HG02763 (cell line): ENCODE data around the gene LMTK2.
"Not testable (repeated sequence)": the region's sequence is repeated elsewhere in the genome, so short reads cannot be mapped to it uniquely, and the experiment has no call there.

Experiments
- ATAC-seq: cut with Tn5 transposase; IDR thresholded peaks from one replicate; pipeline ENCODE4 v1.9.1; 2021; ENCODE audit warnings: mild to moderate bottlenecking, moderate library complexity; ENCODE audit not compliant: unreplicated experiment

The LMTK2 gene

DNA sequence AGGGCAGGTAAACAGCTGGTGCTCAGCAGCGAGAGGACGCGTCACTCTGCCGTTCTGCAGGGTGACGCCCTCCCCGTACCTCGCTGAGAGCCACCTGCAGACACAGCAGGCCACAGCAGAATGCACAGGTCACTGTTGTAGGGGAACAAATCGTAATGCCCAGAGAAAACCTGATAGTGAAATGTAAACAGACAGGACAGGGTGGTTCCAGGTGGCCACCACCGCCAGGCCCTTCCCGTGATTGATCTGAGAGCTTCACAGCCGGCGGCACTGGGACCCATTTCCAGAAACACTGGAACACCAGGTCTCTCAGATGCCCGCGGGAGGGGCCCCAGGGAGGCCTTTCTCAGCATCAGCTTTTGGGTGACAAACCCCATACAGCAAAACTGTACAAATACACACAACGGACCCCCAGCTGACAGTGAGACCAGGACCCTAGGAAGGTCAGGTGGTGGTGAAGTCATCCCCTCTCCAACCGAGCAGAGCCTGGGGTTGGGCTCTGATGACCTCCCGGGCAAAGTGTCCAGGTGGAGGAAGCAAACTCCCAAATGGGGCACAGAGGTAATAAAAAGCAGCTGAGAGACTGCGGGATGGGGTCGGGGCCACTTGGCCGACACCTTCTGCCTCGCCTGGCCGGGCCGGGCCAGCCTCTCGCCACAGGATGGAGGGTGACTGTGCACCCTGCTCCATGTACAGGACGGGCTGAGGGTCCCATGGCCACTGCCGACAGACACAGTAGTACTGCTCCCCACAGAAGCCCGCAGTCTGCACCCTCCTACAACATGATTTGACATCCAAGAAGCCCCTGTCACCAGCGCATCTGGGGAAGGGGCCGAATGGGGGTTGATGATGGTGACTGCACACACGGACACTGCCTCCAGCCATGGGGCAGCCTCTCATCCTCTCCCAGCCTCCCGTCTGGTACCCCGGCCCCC, 109.2 kb downstream of the LMTK2 start:
- ATAC-seq: no peak

DNA sequence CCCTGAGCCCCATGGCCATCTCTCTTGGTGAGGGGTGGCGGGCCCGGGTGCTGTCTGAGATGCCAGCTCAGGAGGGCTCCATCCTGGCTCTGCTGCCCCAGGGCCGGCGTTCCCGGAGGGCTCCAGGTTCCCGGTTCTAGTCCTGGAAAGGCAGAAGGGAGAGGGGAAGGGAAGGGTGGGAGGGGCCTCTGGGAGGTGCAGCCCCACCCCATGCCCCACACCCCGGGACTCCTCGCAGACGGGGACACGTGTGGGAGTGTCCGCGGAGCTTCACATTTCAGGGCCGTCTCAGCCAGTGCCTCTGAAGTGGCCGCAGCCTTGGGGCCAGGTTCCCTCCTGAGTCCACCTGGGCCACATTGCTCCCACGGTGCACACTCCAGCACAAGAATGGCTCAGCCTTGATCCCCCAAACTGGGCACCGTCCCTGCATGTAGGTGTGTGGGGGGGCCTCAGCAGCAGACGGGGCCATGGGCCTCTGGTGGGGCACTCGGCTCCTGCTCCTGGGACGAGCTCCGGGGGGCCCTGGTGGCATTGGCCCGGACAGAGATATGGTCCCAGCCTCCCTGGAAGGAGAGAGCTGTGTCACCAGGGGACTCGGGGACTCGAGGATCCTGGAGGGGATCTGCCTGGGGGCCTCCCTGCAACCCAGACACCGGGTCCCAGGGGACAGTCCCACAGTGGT, 110.4 kb downstream of the LMTK2 start:
- ATAC-seq: no peak

DNA sequence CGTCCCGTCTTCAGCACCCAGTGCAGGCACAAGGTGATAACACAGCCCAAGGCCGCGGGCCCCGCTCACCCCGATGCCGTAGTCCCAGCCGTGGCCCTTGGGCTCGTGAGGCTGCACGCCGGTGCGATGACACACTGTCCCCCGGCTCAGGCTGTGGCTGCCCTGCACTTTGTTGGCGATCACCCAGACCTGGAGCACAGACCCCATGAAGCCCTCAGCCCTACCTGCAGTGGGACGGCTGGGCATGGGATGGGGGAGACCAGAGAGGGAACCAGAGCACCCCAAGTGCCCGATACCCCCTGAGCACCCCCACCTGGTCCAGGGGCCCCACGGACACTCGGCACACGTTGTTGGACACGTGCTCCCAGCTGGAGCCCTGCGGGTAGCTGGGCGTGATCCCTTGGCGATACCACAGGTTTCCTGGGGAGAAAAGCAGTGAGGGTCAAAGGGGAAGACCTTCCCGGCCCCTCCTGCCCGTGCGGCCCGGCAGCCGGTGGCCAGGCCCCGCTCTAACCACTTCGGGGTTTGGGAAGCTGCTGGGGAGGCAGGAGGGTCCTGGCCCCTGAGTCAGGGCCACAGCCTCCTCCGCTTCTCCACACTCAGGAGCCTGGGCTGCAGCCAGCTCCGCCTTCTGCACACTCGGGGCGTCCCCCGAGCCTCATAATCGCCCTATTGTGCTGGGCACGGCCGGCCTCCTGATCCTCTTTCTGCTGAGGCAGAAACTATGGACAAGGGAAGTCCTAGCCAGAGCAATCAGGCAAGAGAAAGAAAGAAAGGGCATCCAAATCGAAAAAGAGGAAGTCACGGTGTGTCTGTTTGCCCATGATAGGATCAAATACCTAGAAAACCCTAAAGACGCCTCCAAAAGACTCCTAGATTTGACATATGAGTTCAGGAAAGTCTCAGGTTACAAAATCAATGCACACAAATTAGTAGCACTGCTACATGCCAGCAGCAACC, 111.2 kb downstream of the LMTK2 start:
- no peak for ATAC-seq

DNA sequence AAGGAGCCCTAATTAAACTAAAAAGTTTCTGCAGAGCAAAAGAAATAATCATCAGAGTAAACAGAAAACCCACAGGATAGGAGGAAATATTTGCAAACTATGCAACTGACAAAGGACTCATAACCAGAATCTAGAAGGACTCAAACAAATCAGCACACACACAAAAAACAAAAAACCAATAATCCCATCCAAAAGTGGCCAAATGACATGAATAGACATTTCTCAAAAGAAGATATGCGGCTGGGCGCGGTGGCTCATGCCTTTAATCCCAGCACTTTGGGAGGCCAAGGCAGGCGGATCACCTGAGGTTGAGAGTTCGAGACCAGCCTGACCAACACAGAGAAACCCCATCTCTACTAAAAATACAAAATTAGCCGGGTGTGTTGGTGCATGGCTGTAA, 112.7 kb downstream of the LMTK2 start:
- ATAC-seq: not testable (repeated sequence)

DNA sequence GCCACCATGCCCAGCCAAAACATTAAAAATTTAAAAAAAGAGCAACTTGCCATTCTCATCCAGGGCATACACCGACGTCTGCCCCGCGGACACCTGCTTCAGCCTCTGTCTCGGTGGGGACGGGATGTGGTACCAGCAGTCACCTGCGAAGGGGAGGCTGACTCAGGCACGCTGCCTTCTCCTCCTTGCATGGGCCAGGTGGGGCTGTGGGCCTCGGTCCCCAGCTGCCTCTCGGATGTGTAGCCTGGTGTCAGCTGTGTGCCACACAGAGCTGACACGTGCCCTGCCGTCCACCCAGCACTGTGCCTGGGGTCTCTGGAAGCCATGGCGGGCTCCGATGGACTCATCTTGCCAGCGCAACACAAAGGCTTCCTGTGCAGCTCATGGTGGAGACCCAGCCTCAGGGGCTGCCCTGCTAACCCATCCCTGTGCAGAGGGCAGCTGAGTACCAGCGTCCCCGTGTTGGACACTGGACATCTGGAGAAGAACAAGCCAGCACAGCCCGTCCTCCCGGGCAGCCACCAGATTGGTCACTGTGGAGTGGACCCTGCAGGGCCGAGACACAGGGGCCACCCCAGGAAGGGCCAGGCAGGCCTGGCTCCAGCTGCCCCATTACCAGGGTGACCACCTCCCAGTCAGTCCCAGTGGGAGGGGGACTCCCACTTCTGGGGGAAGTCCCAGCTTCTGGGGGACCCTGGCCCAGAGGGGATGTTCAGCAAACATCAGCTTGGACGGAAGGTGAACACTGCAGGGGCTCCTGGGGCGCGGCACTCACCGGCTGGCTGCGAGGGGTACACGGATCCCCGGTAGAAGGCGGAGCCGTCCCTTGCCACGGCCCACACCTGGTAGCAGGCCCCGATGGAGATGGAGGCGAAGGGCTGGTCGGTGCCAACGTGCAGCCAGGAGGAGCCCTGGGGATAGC, 115.2 kb downstream of the LMTK2 start:
- ATAC-seq: no peak

DNA sequence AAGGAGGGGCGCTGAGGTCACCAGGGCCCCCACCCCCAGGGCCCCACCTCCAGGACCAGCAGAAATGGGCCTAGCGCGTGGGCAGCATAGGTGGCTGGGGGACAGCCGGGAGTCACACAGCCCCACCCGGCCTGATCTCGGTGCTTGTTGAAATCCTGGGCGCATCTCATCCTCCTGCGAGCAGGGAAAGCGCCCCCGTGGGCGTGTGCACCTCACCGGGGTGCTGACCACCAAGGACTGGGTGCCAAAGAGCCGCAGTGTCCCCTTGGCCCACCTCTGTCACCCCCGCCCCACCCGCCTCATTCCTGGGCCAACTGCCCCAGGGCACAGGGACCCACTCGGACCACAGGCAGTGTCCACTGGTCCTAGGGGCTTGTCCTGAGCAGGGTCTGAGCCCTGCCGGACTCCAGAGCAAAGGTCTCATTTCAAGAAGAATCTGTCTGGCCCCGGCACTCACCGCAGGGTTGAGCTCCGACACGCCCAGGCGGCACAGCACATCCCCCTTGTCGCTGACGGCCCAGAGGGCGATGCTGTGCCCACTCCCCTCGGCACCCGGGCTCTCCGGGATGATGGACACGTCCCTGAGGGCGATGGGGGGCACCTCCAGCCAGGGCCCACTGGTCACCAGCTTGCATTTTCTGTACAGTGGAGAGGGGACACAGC, 116.0 kb downstream of the LMTK2 start:
- no peak for ATAC-seq

DNA sequence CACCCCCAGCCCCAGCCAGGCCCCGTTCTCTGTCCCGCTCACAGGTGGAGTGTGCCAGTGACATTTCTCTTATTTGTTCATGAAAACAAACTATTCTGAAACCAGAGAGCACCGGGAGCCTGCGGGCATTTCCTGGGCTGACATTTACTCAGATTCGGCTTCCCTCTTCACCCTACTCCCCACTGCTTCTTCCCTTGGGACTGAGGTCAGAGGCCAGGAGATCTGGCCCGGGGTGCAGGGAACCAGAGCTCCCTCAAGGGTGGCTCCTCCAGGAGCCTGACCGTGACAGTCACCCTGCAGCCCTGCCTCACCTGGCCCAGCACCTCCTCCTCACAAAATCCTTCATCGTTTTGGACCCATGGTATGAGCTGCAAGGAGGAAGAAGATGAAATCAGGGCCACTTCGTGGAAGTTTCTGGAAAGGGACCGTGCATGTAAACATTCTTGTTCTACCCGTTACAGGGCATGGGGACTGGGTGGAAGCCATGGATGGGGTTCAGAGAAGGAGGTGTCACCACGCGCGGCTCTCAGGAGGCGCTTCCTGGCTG, 116.8 kb downstream of the LMTK2 start:
- no peak for ATAC-seq

DNA sequence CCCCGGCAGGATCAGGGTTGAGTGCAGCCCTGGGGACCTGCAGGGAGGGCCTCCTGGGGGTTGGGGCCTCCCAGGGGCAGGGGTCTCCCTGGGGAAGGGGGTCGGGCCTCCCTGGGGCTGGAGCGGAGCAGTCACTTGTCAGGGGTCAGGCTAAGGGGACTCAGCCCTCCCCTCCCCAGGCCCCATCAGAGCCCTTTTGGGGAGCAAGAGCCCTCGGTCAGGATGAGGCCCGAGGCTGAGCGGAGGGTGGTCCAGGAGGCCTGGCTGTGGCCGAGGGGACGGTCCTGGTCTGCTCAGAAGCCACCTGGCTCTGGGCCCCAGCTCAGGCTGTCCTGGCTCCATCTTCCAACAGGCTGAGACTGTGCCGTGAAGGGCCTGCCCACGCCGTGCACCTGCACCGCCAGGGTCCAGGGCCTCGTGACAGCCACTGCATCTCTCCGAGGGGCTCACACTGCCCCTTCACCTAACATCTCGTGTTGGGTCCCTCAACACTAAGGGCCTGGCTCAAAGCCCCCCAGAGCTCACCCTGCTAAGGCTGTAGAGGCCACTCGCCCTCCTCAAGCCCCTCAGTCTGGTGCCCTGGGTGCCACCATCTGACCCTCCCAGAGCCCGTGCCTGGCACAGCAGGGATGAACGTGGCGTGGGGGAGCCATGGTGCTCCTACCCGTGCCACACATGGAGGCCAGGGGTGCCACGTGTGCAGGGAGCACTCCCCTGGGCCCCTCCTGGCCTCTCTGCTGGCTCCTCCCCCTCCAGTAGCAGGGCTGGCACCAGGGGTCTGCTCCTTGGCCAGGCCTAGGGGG, 117.4 kb downstream of the LMTK2 start:
- ATAC-seq: no peak

DNA sequence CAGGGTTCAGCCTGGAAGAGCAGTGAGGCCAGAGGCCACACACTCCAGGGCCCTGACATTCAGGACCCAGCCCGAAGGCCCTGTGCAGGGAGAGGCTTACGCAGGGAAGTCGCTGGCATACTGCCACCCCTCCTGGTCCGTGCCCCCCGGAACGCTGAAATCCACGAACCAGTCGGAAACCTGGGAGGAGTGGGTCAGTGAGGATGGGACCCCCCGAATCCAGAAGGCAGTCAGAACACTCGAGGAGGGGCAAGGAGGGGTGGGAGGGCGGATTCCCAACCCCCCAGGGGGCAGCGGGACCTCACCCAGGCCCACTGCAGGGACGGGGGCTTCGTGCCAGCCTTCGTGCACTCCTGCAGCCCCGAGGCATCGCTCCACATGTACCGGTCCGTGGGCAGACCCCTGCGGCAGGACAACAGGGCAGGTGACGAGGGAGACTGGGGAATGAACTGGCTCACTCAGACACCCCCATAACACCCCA, 118.1 kb downstream of the LMTK2 start:
- no peak for ATAC-seq

DNA sequence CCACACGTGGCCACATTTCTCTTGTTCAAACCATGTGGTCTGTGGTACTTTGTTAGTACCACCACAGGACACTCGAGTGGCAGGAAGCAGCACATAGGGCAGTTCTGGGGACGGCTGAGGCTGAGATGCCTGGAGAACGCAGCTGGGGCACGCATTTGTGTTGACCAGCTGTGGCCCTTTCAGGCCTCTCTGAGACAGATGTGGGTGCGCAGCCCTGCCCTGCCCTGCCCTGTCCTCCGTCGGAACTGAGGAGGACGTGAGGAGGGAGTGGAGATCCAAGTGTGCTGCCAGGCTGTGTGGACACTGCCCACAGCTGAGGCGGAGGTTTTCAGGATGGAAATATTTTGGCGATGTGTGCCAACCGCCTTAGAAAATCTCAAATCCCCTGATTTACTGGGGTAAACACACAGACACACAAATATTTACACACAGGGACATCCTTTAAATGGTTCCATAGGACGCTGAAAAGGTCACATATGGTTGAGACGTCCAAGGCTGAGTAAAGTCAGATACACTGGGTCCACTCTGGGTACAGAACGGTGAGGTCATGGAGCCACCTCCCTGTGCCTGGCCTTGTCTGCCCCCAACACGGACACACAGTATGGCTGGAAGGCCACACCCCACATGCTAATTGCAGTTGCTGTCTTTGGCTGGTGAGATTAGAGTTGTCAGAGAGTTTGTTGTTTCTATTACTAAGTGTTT, 119.4 kb downstream of the LMTK2 start:
- no peak for ATAC-seq

DNA sequence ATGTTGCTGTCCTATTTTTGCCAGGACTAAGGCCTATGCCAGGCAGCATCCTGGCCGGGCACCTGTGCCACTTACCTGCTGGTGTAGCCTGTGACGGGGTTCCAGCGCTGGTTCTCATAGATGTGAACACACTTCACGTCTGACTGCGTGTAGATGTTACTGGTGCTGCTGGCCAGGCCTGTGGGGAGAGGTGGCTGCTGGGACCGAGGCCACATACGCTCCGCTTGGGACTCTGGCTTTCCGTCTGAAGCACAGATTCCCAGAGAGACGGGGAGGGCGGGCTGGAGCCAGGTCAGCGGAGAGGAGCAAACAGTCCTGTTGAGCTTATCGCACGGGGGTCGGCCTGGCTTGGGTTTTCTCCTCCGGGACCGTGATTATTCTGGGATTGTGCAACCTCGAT, 121.3 kb downstream of the LMTK2 start:
- ATAC-seq: no peak

DNA sequence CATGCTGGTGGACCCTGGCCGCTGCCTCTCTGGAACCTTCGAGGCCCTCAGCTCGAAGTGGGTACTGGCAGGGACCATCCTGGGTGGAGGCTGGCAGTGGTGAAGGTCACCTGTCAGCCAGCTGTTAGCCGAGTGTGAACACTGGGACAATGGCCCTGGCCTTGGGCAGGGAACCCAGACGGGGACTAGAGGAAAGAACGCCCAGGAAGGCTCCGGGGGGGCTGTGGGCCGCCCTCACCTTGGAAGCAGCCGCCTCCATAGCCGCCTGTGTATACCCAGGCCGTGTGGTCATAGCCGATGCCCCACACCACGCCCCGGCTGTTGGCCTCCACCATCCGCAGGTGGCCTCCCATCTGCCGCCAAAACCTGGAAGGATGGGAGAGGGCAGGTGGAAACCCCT, 122.1 kb downstream of the LMTK2 start:
- ATAC-seq: no peak

DNA sequence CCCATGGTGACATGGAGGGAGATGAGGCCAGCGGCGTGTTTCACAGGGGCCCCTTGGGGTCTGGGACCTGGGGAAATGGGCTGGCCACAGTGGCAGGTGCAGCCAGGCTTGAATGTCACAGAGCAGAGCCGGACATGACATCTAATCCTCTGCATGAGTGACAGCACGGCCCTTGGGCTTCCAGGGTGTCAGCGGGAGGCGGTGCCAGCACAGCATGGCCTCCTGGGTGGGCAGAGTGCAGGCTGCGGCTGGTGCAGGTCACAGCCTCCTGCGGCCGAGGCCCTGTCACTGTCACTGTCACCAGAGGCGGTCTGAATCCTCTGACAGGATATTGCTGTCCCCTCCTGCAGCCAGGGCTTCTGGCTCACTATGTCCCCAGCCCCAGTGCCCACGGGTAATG, 122.8 kb downstream of the LMTK2 start:
- ATAC-seq: no peak

DNA sequence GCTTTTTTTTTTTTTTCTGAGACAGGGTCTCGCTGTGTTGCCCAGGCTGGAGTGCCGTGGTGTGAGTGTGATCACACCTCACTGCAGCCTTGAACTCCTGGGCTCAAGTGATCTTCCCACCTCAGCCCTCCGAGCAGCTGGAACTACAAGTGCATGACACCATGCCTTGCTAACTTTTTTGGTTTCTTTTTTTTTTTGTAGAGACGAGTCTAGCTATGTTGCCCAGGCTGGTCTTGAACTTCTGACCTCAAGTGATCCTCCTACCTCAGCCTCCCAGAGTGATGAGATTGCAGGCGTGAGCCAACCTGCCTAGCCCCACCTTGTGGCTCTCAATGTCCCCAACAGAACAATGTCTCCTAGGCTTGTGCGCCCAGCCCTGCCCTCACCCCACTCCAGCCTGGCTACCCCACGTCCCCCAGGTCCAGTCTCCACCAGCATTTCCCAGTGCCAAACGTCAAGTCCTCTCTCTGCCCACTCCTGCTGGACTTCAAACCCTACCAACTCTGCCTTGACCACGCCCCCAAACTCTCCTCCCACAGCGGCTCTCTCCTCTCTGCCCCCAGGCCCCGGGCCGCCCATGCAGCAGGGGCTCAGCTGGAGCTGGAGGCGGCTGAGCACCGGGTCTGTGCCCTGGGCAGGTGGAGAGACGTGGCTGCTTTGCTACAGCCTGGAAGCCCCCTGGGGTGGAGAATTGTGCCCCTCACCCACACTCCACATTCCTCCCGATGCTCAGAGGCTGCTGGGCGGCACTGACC, 123.5 kb downstream of the LMTK2 start:
- no peak for ATAC-seq

DNA sequence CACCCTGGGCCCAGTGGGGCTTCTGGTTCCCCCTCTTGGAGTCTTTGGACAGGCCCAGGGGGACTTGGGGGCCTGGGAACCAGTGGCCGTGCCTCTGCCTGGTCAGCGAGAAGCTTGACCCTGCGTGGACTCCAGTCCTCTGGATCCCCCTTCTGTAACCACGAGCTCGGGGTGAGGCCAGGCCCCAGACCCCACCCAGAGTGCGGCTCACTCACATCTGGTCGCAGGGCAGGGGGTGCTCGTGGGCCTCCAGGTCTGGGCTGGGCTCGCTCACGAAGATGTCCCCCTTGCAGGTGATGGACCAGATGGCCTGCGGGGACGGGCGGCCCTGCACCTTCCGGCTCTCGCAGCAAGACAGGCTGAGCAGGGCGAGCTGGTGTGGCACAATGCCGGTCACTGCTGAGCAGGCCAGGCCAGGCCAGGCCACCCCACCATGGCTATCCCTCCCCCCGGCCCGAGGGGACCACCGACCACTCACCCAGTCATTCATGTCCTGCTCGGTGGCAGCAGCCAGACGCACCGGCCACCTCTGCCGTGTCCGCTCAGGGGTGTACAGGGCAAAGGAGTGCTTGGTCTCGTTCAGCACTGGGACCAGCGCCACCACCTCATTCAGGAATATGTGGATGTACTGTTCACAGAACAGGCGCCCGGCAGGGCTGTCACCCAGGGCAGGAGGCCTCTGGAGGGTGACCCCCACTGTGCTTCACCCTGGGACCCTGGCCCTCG, 124.2 kb downstream of the LMTK2 start:
- no peak for ATAC-seq
